HG02588 (cell line): ENCODE data around the gene TICAM1.

Experiments used
- ATAC-seq: cut with Tn5 transposase; IDR thresholded peaks from one replicate; pipeline ENCODE4 v1.9.1; 2021; ENCODE audit warnings: mild to moderate bottlenecking, moderate library complexity; ENCODE audit not compliant: unreplicated experiment

TICAM1 gene

DNA sequence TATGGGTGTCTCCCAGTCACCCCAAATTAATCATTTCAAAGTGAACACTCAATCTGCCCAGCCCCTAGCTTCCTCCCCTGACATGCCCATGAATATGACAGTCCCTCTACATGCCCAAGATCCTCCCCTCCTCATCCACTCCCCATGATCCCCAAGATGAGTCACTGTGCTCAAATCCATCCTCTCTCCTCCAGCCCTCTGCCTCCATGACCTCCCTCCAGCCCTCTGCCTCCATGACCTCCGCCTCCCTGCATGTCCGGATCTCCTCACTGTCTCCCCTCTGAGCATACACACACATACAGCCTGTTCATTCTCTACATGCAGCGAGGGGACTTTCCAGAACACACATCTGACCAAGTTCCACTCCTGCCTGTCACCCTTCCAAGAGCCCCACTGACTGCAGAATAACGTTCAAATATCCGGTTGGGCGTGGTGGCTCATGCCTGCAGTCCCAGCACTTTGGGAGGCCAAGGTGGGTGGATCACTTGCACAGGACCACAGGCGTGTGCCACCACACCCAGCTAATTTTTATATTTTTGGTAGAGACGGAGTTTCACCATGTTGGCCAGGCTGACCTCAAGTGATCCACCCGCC, 58.4 kb downstream of the TICAM1 start:
- no peak for ATAC-seq

DNA sequence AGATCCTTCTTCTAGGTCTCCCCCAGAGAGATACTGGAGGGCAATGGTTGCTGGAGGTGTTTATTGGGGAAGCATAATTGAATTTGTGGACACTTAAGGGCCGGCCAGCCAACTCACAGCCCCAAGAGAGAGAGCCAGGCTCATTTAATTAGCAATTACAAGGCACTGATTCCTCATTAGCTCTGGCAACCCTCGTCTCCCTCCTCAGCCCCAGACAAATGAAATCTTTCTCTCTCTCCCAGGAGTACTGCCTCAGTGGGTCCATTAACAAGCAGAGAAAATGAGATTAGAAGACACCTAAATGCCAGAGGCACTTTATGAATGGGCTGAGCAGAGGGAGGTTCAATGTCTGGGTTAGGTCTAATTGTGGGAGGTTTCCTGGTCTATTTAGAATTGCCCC, 58.9 kb downstream of the TICAM1 start:
- no peak for ATAC-seq

DNA sequence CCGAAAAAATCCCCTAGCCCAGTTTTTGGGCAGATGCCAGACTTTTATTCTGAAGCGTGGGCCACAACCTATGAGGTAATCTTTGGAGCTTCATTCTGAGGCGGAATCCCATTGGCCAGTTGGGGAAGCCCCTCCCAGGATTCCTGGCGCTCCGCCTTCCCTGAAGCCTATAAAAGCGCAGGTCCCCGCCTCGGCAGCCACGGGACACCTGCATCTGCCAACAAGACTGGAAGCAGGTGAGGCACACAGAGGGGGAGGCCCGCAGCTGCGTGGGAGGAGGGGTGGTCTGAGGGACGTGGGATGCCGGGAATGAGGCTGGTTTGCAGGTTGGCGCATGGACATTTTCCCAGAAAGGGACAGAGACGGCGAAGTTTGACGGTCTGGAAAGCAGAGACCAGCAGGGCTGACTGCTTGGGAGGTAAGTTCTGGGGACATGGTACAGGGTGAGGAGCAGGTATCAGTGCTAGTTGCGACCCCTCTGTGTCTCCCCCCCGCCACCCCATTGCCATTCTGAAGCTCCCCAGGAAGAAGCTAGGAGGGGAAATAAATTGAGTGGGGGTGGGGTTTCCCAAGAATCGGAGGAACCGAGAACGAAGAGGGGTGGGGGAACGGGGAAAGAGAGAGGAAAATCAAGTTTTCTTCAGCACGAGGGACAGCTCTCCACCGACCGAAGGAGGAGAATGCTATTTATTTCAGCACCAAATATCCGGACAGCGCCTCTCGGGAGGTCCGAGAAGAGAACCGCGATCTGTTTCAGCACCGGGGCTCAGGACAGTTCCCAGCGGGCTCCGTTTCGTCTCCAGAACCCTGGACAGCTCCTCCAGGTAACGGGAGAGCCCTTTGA, 62.4 kb downstream of the TICAM1 start:
- ATAC-seq = no peak
